ENCODE measurements around the gene SCAI.

Gene SCAI

GRCh38 chr9:125140576-125140975 is 2.8 kb downstream of the SCAI start:
- TF ChIP-seq USF1 (IDR thresholded peaks at IDR 0.05) (no peak), EP300 (IDR thresholded peaks at IDR 0.05; ENCODE audit: borderline replicate concordance) (no peak), FOXM1 (IDR thresholded peaks at IDR 0.05; ENCODE audit: borderline replicate concordance, low read depth) (no peak), TCF12 (IDR thresholded peaks at IDR 0.05; ENCODE audit: low read depth) (no peak), CEBPB (IDR thresholded peaks at IDR 0.05) (no peak), MAX (IDR thresholded peaks at IDR 0.05) (no peak), TAF1 (IDR thresholded peaks at IDR 0.05; ENCODE audit: low read depth) (no peak), ZBTB7A (IDR thresholded peaks at IDR 0.05; ENCODE audit: low read depth) (no peak)

- no peak for TF ChIP-seq CEBPB (IDR thresholded peaks at IDR 0.05)
- no peak for TF ChIP-seq NFIC (IDR thresholded peaks at IDR 0.05)
- TF ChIP-seq EGR1 (IDR thresholded peaks at IDR 0.05), result no peak
- TF ChIP-seq TAF1 (IDR thresholded peaks at IDR 0.05; ENCODE audit: low read depth), result no peak
- TF ChIP-seq TEAD4 (IDR thresholded peaks at IDR 0.05), result no peak
- no peak for TF ChIP-seq RAD21 (IDR thresholded peaks at IDR 0.05; ENCODE audit: low read depth)
- TF ChIP-seq TCF12 (IDR thresholded peaks at IDR 0.05; ENCODE audit: low read depth), result no peak
- no peak for TF ChIP-seq YY1 (IDR thresholded peaks at IDR 0.05; ENCODE audit: low read depth)
- TF ChIP-seq FOXM1 (IDR thresholded peaks at IDR 0.05; ENCODE audit: borderline replicate concordance, low read depth), result no peak
Measured at GRCh38 chr9:125137200-125137599, 6.1 kb downstream of the SCAI start.

GRCh38 chr9:125134976-125135375 is 8.4 kb downstream of the SCAI start:
- no peak for TF ChIP-seq FOXM1 (IDR thresholded peaks at IDR 0.05; ENCODE audit: borderline replicate concordance, low read depth)

GRCh38 chr9:125133403-125134329 is 9.7 kb downstream of the SCAI start:
- TF ChIP-seq EGR1 (IDR thresholded peaks at IDR 0.05), result no peak
- TF ChIP-seq RAD21 (IDR thresholded peaks at IDR 0.05; ENCODE audit: low read depth), result no peak
- no peak for TF ChIP-seq USF1 (IDR thresholded peaks at IDR 0.05)
- no peak for TF ChIP-seq FOXM1 (IDR thresholded peaks at IDR 0.05; ENCODE audit: borderline replicate concordance, low read depth)
- TF ChIP-seq EP300 (IDR thresholded peaks at IDR 0.05; ENCODE audit: borderline replicate concordance), result no peak
- TF ChIP-seq TEAD4 (IDR thresholded peaks at IDR 0.05), result no peak
- no peak for TF ChIP-seq MAX (IDR thresholded peaks at IDR 0.05)
- TF ChIP-seq CEBPB (IDR thresholded peaks at IDR 0.05), result no peak
- TF ChIP-seq ZBTB7A (IDR thresholded peaks at IDR 0.05; ENCODE audit: low read depth), result no peak
- no peak for TF ChIP-seq TCF12 (IDR thresholded peaks at IDR 0.05; ENCODE audit: low read depth)
- no peak for TF ChIP-seq TAF1 (IDR thresholded peaks at IDR 0.05; ENCODE audit: low read depth)
- no peak for TF ChIP-seq YY1 (IDR thresholded peaks at IDR 0.05; ENCODE audit: low read depth)
- TF ChIP-seq REST (IDR thresholded peaks at IDR 0.05; ENCODE audit: low read depth), result no peak
- no peak for TF ChIP-seq CREB1 (IDR thresholded peaks at IDR 0.05; ENCODE audit: low read depth)
- no peak for TF ChIP-seq NFIC (IDR thresholded peaks at IDR 0.05)

GRCh38 chr9:125131778-125132177 is 11.6 kb downstream of the SCAI start:
- TF ChIP-seq CEBPB (IDR thresholded peaks at IDR 0.05) (no peak), TEAD4 (IDR thresholded peaks at IDR 0.05) (no peak), REST (IDR thresholded peaks at IDR 0.05; ENCODE audit: low read depth) (no peak)

- TF ChIP-seq EGR1 (IDR thresholded peaks at IDR 0.05), result no peak
- TF ChIP-seq NFIC (IDR thresholded peaks at IDR 0.05), result no peak
- no peak for TF ChIP-seq TCF12 (IDR thresholded peaks at IDR 0.05; ENCODE audit: low read depth)
- TF ChIP-seq FOXM1 (IDR thresholded peaks at IDR 0.05; ENCODE audit: borderline replicate concordance, low read depth), result no peak
- no peak for TF ChIP-seq REST (IDR thresholded peaks at IDR 0.05; ENCODE audit: low read depth)
- no peak for TF ChIP-seq CREB1 (IDR thresholded peaks at IDR 0.05; ENCODE audit: low read depth)
- TF ChIP-seq MAX (IDR thresholded peaks at IDR 0.05), result no peak
- no peak for TF ChIP-seq EP300 (IDR thresholded peaks at IDR 0.05; ENCODE audit: borderline replicate concordance)
- TF ChIP-seq TAF1 (IDR thresholded peaks at IDR 0.05; ENCODE audit: low read depth), result no peak
- TF ChIP-seq TEAD4 (IDR thresholded peaks at IDR 0.05), result no peak
- TF ChIP-seq RAD21 (IDR thresholded peaks at IDR 0.05; ENCODE audit: low read depth), result no peak
- no peak for TF ChIP-seq YY1 (IDR thresholded peaks at IDR 0.05; ENCODE audit: low read depth)
- no peak for TF ChIP-seq ZBTB7A (IDR thresholded peaks at IDR 0.05; ENCODE audit: low read depth)
- TF ChIP-seq CEBPB (IDR thresholded peaks at IDR 0.05), result no peak
- no peak for TF ChIP-seq USF1 (IDR thresholded peaks at IDR 0.05)
Measured at GRCh38 chr9:125126019-125126746, 17.1 kb downstream of the SCAI start.

Measured in Ishikawa (cell line).